NB4 (cell line): ENCODE measurements around the gene RCOR3.
"Not testable (repeated sequence)": the region's sequence is repeated elsewhere in the genome, so short reads cannot be mapped to it uniquely, and the experiment has no call there.

Source experiments
- DNase-seq: peaks from one replicate; pipeline ENCODE4 v3.0.0; 2010; ENCODE audit warnings: low read depth
- H3K4me3 ChIP-seq: one replicate; pipeline ENCODE4 v1.5.1; 2011; ENCODE audit warnings: mild to moderate bottlenecking, low read depth, low read length, moderate library complexity
- CTCF ChIP-seq: IDR thresholded peaks from one replicate; pipeline ENCODE4 v1.5.1; 2012; ENCODE audit warnings: low read depth, low read length
- MAX ChIP-seq: IDR thresholded peaks from 2 replicates; pipeline ENCODE4 v1.6.1; 2011; ENCODE audit warnings: low read depth, low read length
- MYC ChIP-seq: IDR thresholded peaks from 2 replicates; pipeline ENCODE4 v1.6.1; 2011; ENCODE audit warnings: low read depth, low read length
- POLR2A ChIP-seq: IDR thresholded peaks from 2 replicates; pipeline ENCODE4 v1.6.1; 2011; ENCODE audit warnings: mild to moderate bottlenecking; ENCODE audit not compliant: insufficient read length; ENCODE audit errors: extremely low read depth

Gene RCOR3

GRCh38 chr1:211347077-211347844 lies 88.1 kb downstream of the RCOR3 start:
- TF ChIP-seq CTCF (no peak), POLR2A (no peak), MAX (no peak), MYC (no peak)
- no peak for DNase-seq
- no peak overlapping the region for H3K4me3 ChIP-seq

- DNase-seq, result no peak
- TF ChIP-seq CTCF (no peak), MAX (no peak)
- H3K4me3 ChIP-seq, result no peak overlapping the region
These were observed 89.4 kb downstream of the RCOR3 start for GRCh38 chr1:211348547-211348946.

GRCh38 chr1:211349741-211350140 lies 90.6 kb downstream of the RCOR3 start:
- TF ChIP-seq POLR2A (no peak), MAX (no peak), MYC (no peak), CTCF (no peak)
- no peak for DNase-seq
- H3K4me3 ChIP-seq, result no peak overlapping the region

GRCh38 chr1:211352055-211352454 lies 92.9 kb downstream of the RCOR3 start:
- not testable (repeated sequence) for DNase-seq, H3K4me3 ChIP-seq

- TF ChIP-seq MYC, result no peak
- TF ChIP-seq CTCF, result no peak
- TF ChIP-seq MAX, result no peak
- no peak for TF ChIP-seq POLR2A
- DNase-seq, result no peak
- H3K4me3 ChIP-seq, result no peak overlapping the region
These were observed 93.3 kb downstream of the RCOR3 start for GRCh38 chr1:211352465-211352864.

GRCh38 chr1:211352985-211353515 lies 93.9 kb downstream of the RCOR3 start:
- no peak overlapping the region for H3K4me3 ChIP-seq
- TF ChIP-seq MAX (no peak), MYC (no peak), POLR2A (no peak), CTCF (peak; percentile 87)
- peak; percentile 44 for DNase-seq
